ENCODE results near the gene GRM3.

Gene GRM3

GRCh38 chr7:86660950-86661462 lies 17.3 kb downstream of the GRM3 start:
- in situ Hi-C loops (cut with MboI; ENCODE audit: low sequenced_read_pairs, unreplicated experiment): no loop called here
- TF ChIP-seq CTCF (IDR thresholded peaks at IDR 0.05; ENCODE audit: borderline replicate concordance, control extremely low read depth, extremely low read depth, insufficient read depth, missing control alignments): no peak
- no peak for DNase-seq (ENCODE audit: low spot score)

GRCh38 chr7:86664486-86664885 lies 20.8 kb downstream of the GRM3 start:
- TF ChIP-seq CTCF (IDR thresholded peaks at IDR 0.05; ENCODE audit: borderline replicate concordance, control extremely low read depth, extremely low read depth, insufficient read depth, missing control alignments): no peak
- in situ Hi-C loops (cut with MboI; ENCODE audit: low sequenced_read_pairs, unreplicated experiment): no loop called here

GRCh38 chr7:86664991-86665390 lies 21.3 kb downstream of the GRM3 start:
- no peak for TF ChIP-seq CTCF (IDR thresholded peaks at IDR 0.05; ENCODE audit: borderline replicate concordance, control extremely low read depth, extremely low read depth, insufficient read depth, missing control alignments)
- no peak for DNase-seq (ENCODE audit: low spot score)
- in situ Hi-C loops (cut with MboI; ENCODE audit: low sequenced_read_pairs, unreplicated experiment): no loop called here

More at GRCh38 chr7:86664486-86664885, 20.8 kb downstream of the GRM3 start:
- no peak for DNase-seq (ENCODE audit: low spot score)

- DNase-seq (ENCODE audit: low spot score): no peak
- TF ChIP-seq CTCF (IDR thresholded peaks at IDR 0.05; ENCODE audit: borderline replicate concordance, control extremely low read depth, extremely low read depth, insufficient read depth, missing control alignments): no peak
- in situ Hi-C loops (cut with MboI; ENCODE audit: low sequenced_read_pairs, unreplicated experiment): no loop called here
Measured at GRCh38 chr7:86665669-86666068, 22.0 kb downstream of the GRM3 start.

- in situ Hi-C loops (cut with MboI; ENCODE audit: low sequenced_read_pairs, unreplicated experiment): no loop called here
- DNase-seq (ENCODE audit: low spot score): no peak
- TF ChIP-seq CTCF (IDR thresholded peaks at IDR 0.05; ENCODE audit: borderline replicate concordance, control extremely low read depth, extremely low read depth, insufficient read depth, missing control alignments): peak; percentile 59
Measured at GRCh38 chr7:86667732-86668131, 24.0 kb downstream of the GRM3 start.

- TF ChIP-seq CTCF (IDR thresholded peaks at IDR 0.05; ENCODE audit: borderline replicate concordance, control extremely low read depth, extremely low read depth, insufficient read depth, missing control alignments): no peak
- in situ Hi-C loops (cut with MboI; ENCODE audit: low sequenced_read_pairs, unreplicated experiment): no loop called here
- DNase-seq (ENCODE audit: low spot score): no peak
Measured at GRCh38 chr7:86668315-86668714, 24.6 kb downstream of the GRM3 start.

GRCh38 chr7:86687831-86688230 lies 44.1 kb downstream of the GRM3 start:
- TF ChIP-seq CTCF (IDR thresholded peaks at IDR 0.05; ENCODE audit: borderline replicate concordance, control extremely low read depth, extremely low read depth, insufficient read depth, missing control alignments): no peak
- in situ Hi-C loops (cut with MboI; ENCODE audit: low sequenced_read_pairs, unreplicated experiment): no loop called here
- no peak for DNase-seq (ENCODE audit: low spot score)

Measured in GM13976 (cell line).